Calu3 (cell line): ENCODE results near the gene UQCR11. TPM values are rescaled to one million over a fixed set of nuclear protein-coding genes. Genes with fewer than 3 reads are reported as not detected.

Source experiments
- BruUV-seq: library from RNA; stranded (reverse); fragments of 400-500 nt; replicated peaks from 2 replicates; lab custom pipeline; 2021; lab: Mats Ljungman, UMichigan
- CTCF ChIA-PET: fragments of 300-600 bp; sonication (Branson Sonifier 250); formaldehyde crosslinking; loops from one replicate; lab custom pipeline; 2022; ENCODE audit warnings: antibody characterized with exemption; lab: Charles Lee
- DNase-seq: peaks from one replicate; pipeline ENCODE4 v3.0.0; 2022
- H3K27ac Mint-ChIP-seq: one replicate; pipeline ENCODE4 v1.8.0; 2022; ENCODE audit warnings: mixed read lengths; ENCODE audit not compliant: unreplicated experiment
- H3K27me3 Mint-ChIP-seq: one replicate; pipeline ENCODE4 v1.8.0; 2022; ENCODE audit warnings: mixed read lengths; ENCODE audit not compliant: unreplicated experiment
- H3K36me3 Mint-ChIP-seq: one replicate; pipeline ENCODE4 v1.8.0; 2022; ENCODE audit warnings: mild to moderate bottlenecking, moderate library complexity, mixed read lengths; ENCODE audit not compliant: insufficient read depth, unreplicated experiment
- H3K4me1 Mint-ChIP-seq: one replicate; pipeline ENCODE4 v1.8.0; 2022; ENCODE audit warnings: mild to moderate bottlenecking, low read depth, mixed read lengths; ENCODE audit not compliant: unreplicated experiment
- H3K4me3 Mint-ChIP-seq: one replicate; pipeline ENCODE4 v1.8.0; 2022; ENCODE audit warnings: mild to moderate bottlenecking, low read depth, moderate library complexity, mixed read lengths; ENCODE audit not compliant: unreplicated experiment
- H3K9me3 Mint-ChIP-seq: one replicate; pipeline ENCODE4 v1.8.0; 2022; ENCODE audit warnings: low read depth, mixed read lengths; ENCODE audit not compliant: unreplicated experiment
- CTCF ChIP-seq: fragments of 200-600 bp; IDR thresholded peaks from one replicate; pipeline ENCODE4 v1.8.0; 2022; ENCODE audit warnings: antibody characterized with exemption; ENCODE audit not compliant: unreplicated experiment
- intact Hi-C: fragments of 100-400 bp; cut with micrococcal nuclease; formaldehyde crosslinking; loops from one replicate; pipeline ENCODE4 v1.10.0; 2022; ENCODE audit not compliant: unreplicated experiment
- total RNA-seq: library from RNA; stranded (reverse); gene quantifications from 2 replicates; pipeline ENCODE4 v1.2.3, GENCODE V29; 2022

Gene UQCR11
- total RNA-seq, 1 experiment from 2014 or later = 148 TPM

GRCh38 chr19:1592024-1592754 is 13.1 kb downstream of the UQCR11 start:
- H3K27ac Mint-ChIP-seq = peak overlapping the region; percentile 58
- H3K36me3 Mint-ChIP-seq = peaks cover 47% of the 10 kb centered on the region
- TF ChIP-seq CTCF = no peak
- CTCF ChIA-PET = interaction anchor here (1.4 kb wide), 1 partner anchor 234 kb away, joined by 4 read pairs; no protein-coding TSS in a partner anchor
- H3K4me1 Mint-ChIP-seq = peaks cover 8% of the 10 kb centered on the region
- H3K4me3 Mint-ChIP-seq = peak overlapping the region; percentile 86
- peak; percentile 85 for DNase-seq
- BruUV-seq = no TSS peak
- no peaks in the 10 kb centered on the region for H3K27me3 Mint-ChIP-seq
- H3K9me3 Mint-ChIP-seq = no peaks in the 10 kb centered on the region
- intact Hi-C loops = no loop called here

- CTCF ChIA-PET = interaction anchor here (0.7 kb wide), 1 partner anchor 46 kb away, joined by 3 read pairs; no protein-coding TSS in a partner anchor
Observed at GRCh38 chr19:1591421-1592023, 13.7 kb downstream of the UQCR11 start.

GRCh38 chr19:1590641-1591397 is 14.4 kb downstream of the UQCR11 start:
- Mint-ChIP-seq H3K27ac (peak overlapping the region; percentile 58), H3K4me3 (peak overlapping the region; percentile 86), H3K9me3 (no peaks in the 10 kb centered on the region), H3K27me3 (no peaks in the 10 kb centered on the region), H3K36me3 (peaks cover 43% of the 10 kb centered on the region), H3K4me1 (peaks cover 8% of the 10 kb centered on the region)
- DNase-seq = peak; percentile 43
- CTCF ChIA-PET = interaction anchor here (0.7 kb wide), 1 partner anchor 45 kb away, joined by 3 read pairs; no protein-coding TSS in a partner anchor
- BruUV-seq = no TSS peak
- no peak for TF ChIP-seq CTCF
- intact Hi-C loops = no loop called here

More at GRCh38 chr19:1591421-1592023, 13.7 kb downstream of the UQCR11 start:
- H3K4me1 Mint-ChIP-seq = peaks cover 8% of the 10 kb centered on the region
- no peaks in the 10 kb centered on the region for H3K27me3 Mint-ChIP-seq
- peak overlapping the region; percentile 58 for H3K27ac Mint-ChIP-seq
- peaks cover 42% of the 10 kb centered on the region for H3K36me3 Mint-ChIP-seq
- intact Hi-C loops = no loop called here
- peak overlapping the region; percentile 86 for H3K4me3 Mint-ChIP-seq
- TSS peak; percentile 58 for BruUV-seq
- DNase-seq = peak; percentile 4
- no peaks in the 10 kb centered on the region for H3K9me3 Mint-ChIP-seq
- TF ChIP-seq CTCF = no peak

GRCh38 chr19:1587872-1588271 is 17.4 kb downstream of the UQCR11 start:
- H3K27ac Mint-ChIP-seq = no peak overlapping the region
- H3K9me3 Mint-ChIP-seq = no peaks in the 10 kb centered on the region
- BruUV-seq = no TSS peak
- CTCF ChIA-PET = interaction anchor here (0.7 to 0.9 kb wide), 2 partner anchors 42 to 159 kb away, joined by 3 to 6 read pairs; no protein-coding TSS in a partner anchor
- TF ChIP-seq CTCF = no peak
- H3K4me1 Mint-ChIP-seq = peaks cover 8% of the 10 kb centered on the region
- no peak overlapping the region for H3K4me3 Mint-ChIP-seq
- no peak for DNase-seq
- H3K36me3 Mint-ChIP-seq = peaks cover 43% of the 10 kb centered on the region
- intact Hi-C loops = no loop called here
- no peaks in the 10 kb centered on the region for H3K27me3 Mint-ChIP-seq
